SK-N-MC (cell line): ENCODE measurements around the gene UQCRHL.

Experiments
- EZH2 ChIP-seq: fragments of 200-600 bp; sonication (generic); IDR thresholded peaks from one replicate; pipeline ENCODE4 v1.6.1; 2017; ENCODE audit warnings: antibody characterized with exemption
- FOXP2 ChIP-seq: optimal IDR thresholded peaks from 2 replicates; pipeline ENCODE3; 2011; ENCODE audit warnings: mild to moderate bottlenecking, moderate library complexity; ENCODE audit not compliant: insufficient read depth; ENCODE audit errors: extremely low read length, control extremely low read depth
- POLR2AphosphoS5 ChIP-seq: IDR thresholded peaks from 2 replicates; pipeline ENCODE4 v1.6.1; 2012; ENCODE audit warnings: mild to moderate bottlenecking, low read depth, low read length, borderline replicate concordance

- no peak for TF ChIP-seq EZH2
- no peak for TF ChIP-seq POLR2AphosphoS5
- TF ChIP-seq FOXP2 = no peak
Observed at GRCh38 chr1:15764269-15764764, 43.1 kb downstream of the UQCRHL start.
